Activated T-cell treated with anti-CD3 and anti-CD28 coated beads for 48 hours (primary cell): ENCODE data around the gene PRICKLE2.
"Not testable (repeated sequence)": the region's sequence is repeated elsewhere in the genome, so short reads cannot be mapped to it uniquely, and the experiment has no call there.

ENCODE experiments used
- DNase-seq: peaks from one replicate; pipeline ENCODE4 v3.0.0-alpha.2; 2020; ENCODE audit warnings: low read depth

PRICKLE2 gene

DNA sequence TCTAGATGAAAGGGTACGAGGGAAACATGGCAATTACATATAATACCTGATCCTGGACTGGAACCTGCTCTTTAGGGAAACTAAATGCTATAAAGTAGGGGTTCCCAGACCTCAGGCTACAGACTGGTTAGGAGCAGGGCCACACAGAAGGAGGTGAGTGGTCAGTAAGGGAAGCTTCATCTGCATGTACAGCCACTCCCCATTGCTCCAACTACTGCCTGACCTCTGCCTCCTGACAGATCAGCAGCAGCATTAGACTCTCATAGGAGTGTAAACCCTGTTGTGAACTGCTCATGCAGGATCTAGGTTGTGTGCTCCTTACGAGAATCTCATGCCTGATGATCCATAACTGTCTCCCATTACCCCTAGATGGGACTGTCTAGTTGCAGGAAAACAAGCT, 123.1 kb downstream of the PRICKLE2 start:
- DNase-seq: no peak

DNA sequence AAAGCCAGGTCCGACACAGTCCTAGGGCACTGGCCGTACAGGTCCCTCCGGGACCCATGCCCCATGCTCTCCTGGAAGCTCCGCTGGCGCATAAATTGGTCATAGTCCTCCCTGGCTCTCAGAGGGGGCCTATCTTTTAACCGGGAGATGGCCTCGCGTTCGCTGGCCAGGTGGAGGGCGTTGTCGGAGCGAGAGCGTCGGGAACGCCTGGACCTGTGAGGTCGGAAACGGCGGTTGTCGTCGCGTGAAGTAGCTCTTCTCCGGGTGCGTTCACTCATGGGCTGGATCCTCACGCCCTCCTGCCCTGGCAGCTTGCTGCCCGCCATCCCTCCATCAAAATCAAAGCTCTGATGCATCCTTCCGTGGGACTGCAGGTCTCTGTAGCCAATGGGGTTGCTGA, 126.0 kb downstream of the PRICKLE2 start:
- DNase-seq: no peak

DNA sequence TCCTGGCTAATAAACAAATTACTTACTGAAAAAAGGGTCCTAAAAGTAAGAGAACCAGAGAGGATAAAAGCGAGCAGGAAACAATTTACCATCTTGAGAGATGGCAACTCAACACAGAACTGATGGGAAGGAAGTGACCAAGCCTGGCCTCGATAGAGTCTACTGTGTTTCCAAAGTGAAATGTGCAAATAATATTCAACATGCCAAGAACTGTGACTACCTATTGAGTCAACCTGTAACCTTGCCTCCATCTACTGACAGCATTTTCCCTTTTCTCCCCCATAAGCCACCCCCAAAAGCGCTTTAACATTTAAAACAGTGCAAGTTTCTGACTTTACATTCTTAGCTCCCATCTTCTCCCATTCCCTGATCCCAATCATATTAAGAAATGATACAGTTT, 126.6 kb downstream of the PRICKLE2 start:
- DNase-seq: no peak

DNA sequence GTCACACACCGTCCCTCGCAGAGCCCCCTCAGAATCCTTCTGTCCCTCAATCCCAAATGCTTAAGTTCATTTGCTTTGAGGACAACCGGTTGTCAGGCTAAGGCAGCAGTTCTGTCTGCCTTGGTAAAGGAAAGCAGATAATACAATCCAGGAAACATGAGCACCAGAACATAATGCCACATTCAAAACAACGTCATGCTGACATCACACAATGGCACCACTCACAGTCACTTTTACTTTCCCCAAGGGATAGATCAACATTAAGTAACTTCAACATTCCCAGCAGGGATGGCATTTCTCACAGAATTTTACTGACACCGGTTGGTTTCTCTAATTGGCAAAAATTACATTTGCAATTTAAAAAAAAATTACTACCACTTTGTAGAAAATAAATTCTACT, 127.3 kb downstream of the PRICKLE2 start:
- DNase-seq: no peak

DNA sequence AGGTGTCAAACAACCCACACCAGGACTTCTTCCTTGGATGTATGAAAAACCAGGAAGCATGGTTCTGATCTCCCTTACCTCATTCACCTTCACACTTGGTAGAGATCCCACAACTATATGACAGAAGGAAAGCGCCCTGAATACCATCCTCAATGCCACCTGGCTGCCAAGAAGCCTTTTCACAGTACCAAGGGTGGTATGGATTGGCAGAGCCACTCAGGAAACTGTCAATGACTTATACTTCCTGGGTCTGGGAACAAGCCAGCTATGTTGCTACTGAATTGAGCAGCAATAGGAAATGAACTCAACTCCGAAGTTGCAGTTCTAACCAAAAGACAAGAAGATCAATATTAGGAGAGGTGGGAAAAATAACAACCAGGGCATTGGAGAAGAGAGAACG, 129.5 kb downstream of the PRICKLE2 start:
- no peak for DNase-seq

DNA sequence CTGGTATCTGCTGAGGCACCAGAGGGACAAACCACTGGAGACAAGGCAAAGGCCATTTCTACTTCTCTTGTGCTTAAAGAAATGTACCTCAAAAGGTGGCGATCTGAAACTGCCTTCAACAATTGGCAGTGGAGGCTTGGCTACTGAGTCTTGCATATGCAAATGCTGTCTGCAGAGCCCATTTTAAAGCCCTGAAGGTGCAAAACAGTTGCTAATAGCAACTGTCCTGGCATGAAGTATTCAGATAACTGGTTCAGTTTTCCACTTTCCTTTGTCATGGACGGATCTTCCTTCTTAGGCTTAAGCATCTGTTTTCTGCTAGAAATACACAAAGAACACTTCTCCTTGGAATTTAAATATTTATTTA, 130.6 kb downstream of the PRICKLE2 start:
- no peak for DNase-seq

DNA sequence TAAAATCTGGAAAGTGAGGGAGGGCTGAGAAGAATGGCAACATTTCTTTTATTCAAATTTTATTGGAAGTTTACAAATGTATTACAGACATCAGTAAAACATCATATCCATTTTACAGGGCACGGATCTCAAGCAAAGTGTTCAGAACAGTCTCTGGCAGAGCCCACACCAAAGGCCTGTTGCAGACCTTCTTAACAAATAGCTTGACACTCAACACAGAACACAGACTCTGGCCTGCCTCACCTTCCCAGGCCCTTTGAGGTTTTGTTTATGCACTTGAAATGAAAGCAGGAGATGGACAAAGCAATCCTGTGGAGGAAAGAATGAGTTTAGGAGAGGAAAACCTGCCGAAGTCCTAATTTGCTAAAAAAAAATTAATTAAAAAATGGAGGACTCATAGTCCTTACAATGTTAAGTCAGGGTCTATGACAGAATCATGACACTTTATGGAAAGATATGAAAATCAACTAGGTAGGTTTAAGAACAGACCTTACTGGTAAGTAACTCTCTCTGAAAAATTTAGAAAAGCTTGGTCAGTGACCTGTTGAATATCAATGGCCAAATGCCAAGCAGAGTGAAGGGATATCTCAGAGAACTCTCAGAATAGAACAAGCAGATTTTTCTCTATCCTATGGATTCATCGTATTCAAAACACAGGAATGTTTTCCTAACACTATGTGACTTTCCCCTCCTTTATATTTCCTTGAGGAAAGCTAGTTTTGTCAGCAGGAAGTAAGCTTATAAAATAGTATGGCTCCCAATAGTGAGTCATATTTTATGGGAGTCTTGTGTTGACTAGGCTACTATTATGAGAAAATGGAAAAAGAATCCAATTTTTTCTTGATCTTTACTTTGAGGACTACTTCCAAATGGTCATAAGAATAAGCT, 131.2 kb downstream of the PRICKLE2 start:
- no peak for DNase-seq

DNA sequence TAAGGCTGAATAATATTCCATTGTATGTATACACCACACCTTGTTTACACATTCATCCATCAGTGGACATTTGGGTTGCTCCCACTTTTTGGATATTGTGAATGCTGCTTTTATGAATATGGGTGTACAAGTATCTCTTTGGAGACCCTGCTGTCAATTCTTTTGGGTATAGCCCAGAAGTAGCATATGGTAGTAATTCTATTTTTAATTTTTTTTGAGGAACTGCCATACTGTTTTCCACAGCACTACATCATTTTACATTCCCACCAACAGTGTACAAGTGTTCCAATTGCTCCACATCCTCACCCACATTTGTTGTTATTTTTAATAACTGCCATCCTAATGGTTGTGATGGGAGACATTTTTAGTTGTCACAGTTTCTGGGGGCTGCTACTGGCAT, 132.1 kb downstream of the PRICKLE2 start:
- no peak for DNase-seq

DNA sequence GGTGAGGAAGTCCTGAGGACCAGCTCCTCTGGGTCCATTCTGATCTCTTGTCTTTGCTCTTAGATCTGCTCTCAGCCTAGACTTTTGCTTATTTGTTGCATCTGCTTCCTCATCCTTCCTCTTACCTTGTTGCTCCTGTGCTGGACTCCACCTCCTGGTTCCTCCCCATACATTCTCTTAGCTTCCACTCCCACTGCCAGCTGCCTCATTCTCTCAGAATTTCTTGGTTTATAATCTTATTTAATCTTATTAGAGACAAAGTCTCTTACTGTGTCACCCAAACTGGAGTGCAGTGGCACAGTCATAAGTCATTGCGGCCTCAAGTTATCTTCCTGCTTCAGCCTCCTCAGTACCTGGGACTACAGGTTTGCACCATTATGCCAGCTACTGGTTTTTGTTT, 133.8 kb downstream of the PRICKLE2 start:
- no peak for DNase-seq

DNA sequence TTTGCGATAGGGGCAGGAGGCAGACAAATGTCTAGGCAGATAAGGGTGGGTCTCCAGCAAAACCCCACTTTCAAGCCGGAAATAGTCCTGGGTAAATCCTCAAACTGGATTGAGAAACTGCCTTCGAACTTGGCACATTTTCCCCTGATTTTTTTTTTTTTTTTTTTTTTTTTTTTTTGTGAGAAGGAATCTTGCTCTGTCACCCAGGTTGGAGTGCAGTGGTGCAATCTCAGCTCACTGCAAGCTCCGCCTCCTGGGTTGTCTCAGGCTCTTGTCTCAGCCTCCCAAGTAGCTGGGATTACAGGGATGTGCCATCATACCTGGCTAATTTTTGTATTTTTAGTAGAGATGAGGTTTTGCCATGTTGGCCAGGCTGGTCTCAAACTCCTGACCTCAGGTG, 135.9 kb downstream of the PRICKLE2 start:
- not testable (repeated sequence) for DNase-seq

DNA sequence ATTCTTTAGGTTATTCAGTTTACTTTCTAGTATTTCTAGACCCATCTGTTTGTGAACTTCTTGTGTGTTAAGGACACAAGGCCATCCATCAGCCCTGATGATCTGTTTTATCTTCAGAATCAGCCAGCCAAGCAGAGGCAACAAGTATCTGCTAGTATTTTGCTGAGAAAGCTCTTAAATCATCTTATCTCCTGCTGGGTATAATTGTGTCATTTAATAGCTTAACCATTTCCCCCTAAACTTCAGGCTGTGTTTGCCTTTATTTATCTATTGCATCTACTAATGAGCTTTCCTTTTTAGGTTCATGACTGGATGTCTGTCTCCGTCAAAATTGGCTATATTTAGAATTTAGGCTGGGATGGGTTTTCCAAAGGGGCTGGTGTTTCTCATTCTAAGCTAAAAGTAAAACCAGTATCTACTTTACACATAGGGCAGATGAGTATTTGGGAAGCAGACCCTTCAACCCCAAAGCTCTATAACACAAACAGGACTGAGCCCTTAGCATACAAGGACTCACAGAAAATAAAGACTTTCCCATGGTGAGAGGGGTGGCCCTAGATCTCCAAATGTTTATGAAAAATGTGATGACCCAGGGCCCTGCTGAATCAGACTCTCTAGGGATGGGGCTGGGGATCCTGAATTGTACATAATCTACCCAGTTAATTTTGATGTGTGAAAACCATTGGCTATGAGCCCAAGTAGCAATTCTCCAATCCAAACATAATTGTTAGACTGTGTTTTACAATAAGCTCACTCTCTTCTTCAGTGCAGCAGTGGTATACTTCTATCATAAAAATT, 136.7 kb downstream of the PRICKLE2 start:
- DNase-seq: no peak

DNA sequence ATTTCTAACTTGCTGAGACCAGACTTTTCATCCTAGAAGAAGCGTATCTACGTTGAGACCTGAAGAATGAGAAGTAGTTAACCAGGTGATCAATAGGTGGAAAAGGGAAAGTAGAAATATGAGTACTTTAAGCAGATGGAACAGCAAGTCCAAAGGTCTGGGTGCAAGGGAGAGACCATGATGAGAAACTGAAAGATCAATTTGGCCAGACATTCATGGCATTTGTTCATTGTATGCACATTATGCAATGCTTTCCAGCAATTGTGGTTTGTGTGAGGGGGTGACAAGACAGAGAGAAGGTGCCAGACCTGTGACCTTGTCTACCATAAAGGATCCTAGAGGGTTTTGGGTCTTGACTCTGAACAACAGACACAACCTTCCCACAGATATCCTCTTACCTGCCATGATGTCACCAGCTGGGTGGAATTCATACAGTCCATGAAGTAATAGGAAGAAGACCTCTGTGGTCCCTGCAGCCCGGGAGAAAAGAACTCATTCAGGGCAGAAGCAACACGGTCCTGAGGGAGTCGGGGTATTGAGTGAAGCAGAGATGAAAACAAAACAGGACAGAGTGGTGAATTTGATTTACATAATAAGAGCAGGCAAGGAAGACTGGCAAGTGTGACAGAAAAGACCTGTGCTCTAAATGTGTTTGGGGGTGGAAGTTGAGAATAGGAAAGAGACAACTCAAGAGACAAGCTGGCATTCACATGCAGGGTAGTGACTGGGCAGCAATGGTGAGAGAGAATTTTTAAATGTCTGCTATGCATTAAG, 138.6 kb downstream of the PRICKLE2 start:
- DNase-seq: no peak

DNA sequence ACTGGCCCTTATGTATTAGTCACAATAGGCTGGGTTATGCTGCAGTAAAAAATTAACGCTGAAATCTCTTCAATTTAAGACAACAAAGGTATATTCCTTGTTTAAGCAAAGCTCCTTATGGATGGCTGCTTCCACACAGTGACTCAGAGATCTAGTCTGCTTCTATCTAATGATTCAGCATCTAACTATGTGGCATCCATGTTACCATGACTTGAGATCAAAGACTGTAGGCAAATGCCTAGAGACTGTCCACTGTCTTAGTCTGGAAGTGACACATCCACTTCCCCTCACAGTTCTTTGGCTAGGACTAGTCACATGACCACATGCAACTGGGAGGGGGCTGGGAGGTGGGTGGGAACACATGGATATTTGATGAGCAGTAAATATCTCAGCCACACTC, 140.6 kb downstream of the PRICKLE2 start:
- no peak for DNase-seq

DNA sequence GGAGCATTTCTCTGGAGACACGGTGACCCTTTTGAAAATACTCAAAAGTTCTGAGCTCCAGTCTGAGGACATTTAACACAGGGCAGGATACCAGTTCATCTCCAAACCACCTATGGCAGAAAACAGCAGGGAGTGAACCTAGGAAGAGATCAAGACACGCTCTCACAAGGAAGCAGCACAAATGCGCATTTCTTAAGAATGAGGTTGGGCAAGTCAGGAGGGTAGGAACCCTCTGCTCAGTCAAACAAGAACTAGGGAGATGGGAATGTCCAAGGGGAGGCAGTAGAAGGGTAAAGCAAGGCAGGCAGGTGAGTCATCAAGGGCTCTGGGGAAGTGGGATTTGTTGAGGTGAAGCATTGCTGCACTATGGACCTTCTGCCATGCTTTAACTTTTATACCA, 141.7 kb downstream of the PRICKLE2 start:
- no peak for DNase-seq

DNA sequence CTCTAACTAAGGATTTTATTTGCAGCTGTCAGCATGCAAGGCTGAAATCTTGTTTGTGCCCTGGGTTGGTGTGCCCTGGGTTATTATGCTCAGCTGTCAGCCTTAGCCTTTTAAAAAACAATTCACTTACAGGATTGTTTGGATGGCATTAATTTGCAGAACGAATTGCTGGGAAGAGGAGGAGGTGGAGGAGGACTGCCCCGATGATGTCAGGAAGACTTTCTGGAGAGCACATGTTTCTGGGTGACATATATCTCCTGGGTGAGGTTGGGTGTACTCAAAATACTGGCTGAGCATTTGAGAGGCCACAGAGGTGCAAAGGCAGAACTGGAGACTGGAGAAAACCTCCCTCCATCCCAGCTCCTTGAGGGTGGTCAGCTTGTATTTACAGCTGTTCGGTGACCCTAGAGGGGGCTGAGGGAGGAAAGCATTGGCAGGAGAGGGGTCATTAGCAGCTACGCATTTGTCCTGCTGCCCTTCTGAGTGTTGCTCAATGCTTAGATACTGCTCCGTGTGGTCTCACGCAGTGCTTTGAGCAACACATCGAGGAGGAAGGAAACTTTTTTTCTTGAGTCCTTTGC, 142.2 kb downstream of the PRICKLE2 start:
- DNase-seq: no peak

DNA sequence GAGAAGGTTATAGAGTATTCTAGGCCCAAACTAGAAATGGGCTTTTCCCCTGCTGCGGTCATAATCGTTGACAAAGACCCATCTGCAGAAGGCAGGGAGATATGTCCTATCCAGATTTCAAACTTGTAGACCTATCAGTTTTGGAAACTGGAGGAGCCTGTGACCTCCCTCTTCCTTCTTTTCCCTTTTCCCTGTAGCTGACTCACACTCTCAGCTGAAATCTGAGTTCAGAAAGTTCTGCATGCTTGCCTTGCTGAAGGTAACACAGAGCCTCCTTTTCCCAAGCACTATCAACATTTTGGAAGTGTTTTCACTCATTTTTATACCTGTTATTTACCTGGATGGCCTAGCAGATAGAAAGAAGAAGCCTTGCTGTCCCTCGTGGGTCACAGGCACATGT, 142.9 kb downstream of the PRICKLE2 start:
- no peak for DNase-seq

DNA sequence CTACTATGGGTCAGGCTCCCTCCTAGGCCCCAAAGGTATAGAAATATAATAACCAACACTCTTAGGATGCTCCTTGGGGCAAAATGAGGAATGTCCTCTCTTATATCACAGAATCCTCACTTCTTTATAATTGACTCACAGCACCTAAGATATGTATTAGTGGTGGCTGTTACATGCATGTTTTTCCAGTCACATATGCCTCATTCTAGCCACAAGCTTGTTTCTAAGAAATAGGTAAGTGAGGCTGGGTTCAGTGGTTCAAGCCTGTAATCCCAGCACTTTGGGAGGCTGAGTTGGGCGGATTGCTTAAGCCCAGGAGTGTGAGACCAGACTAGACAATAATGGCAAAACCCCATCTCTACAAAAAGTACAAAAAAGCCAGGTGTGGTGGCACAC, 144.0 kb downstream of the PRICKLE2 start:
- DNase-seq: peak; percentile 5

DNA sequence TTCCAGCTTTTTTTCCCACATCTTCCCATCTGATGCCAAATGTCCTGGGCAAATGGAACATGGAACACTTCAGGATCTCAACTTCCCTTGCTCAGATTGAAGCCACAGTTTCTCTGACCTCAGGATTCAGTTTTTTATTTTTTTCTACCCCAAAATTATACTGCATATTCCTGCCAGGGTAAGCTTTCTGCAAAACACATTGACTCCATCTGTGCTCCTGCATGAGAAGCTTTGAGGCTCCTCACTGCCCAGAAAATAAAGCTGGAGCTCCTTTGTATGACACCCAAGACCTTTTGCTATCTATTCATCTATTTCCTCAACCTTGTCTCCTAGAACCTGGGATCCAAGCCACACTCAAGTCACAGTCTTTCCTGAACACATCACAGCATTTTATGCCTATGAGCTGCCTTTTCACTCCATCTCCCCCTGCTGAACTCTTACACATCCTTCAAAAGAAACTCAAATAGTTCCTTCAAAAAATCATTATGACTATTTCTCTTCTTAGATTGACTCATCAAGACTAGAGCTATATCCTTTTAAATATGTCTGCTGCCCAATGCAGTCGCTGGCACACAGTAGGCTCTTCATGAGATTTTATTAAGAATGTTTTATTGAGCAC, 144.5 kb downstream of the PRICKLE2 start:
- no peak for DNase-seq

DNA sequence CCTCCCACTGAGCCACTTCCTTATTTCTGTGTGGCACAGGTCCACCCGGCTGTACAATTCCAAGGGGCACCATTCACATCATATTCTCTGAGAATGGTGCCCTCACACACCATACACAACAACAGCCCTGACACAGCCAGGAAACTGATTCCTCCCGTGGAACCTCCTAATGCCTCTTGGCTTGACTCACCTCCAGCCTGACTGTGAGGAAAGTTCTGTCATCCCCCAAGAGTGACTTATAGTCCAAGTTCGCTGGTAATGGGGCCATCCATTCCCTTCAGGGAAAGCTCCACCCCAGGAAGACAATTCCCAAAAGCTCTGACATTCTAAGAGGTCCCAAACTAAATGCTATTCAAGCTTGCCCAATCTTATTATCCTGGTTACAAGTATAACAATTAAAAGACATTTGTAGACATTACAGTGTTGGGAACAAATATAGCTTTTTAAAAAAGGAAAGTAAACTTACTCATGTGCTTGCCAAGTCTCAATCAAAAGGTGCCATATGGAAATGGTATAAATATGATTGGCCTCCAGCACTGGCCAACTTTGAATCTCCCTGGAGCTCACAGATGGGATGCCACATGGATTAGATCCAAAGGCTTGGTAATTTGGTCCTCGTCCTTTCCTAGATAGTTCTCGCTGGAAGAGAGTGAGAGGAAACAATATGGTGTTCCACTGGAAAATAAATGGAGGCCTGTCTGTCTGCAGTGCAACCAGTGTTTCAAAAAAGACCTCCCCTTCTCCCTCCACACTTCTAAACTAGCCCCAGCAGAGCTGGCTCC, 145.7 kb downstream of the PRICKLE2 start:
- DNase-seq: no peak

DNA sequence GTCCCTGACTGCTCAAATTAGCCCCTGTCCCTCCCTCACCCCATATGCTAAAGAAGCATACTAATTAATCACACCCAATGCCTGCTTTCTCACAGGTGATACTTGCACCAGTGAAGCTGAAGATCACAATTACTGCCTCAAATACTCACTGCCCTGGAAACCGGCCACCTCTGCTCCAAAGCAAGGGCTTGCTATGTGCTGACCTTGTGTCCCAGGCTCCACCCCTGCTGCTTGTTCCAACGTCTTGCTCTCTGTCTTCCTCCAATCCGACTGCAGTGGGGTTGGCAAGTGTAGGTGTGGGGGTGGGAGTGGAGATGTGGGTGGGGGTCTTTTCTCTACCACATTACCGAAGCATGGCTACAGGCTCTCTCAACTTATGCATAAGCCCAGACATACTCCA, 146.3 kb downstream of the PRICKLE2 start:
- no peak for DNase-seq
